Jurkat, Clone E6-1 (cell line): Measurements from ENCODE around the gene SPRED3.

ENCODE experiments used
- DNase-seq: peaks from one replicate; pipeline ENCODE4 v3.0.0-alpha.2; 2011; ENCODE audit warnings: low read depth, low spot score
- H3K4me3 ChIP-seq: 2 replicates; pipeline ENCODE4 v1.5.1; 2011; ENCODE audit warnings: mild to moderate bottlenecking, low read length, control low read depth, moderate library complexity

The SPRED3 gene

GRCh38 chr19:38437295-38437694 lies 48.8 kb downstream of the SPRED3 start:
- no peak overlapping the region for H3K4me3 ChIP-seq
- DNase-seq: no peak

GRCh38 chr19:38437917-38438316 lies 49.4 kb downstream of the SPRED3 start:
- no peak for DNase-seq
- H3K4me3 ChIP-seq: no peak overlapping the region

GRCh38 chr19:38440592-38440991 lies 52.1 kb downstream of the SPRED3 start:
- DNase-seq: no peak

GRCh38 chr19:38441657-38442348 lies 53.3 kb downstream of the SPRED3 start:
- DNase-seq: no peak
- H3K4me3 ChIP-seq: no peak overlapping the region

More at GRCh38 chr19:38440592-38440991, 52.1 kb downstream of the SPRED3 start:
- H3K4me3 ChIP-seq: no peak overlapping the region

- DNase-seq: no peak
- no peak overlapping the region for H3K4me3 ChIP-seq
Observed at GRCh38 chr19:38442736-38443135, 54.2 kb downstream of the SPRED3 start.

GRCh38 chr19:38443458-38443999 lies 55.0 kb downstream of the SPRED3 start:
- H3K4me3 ChIP-seq: no peak overlapping the region
- no peak for DNase-seq

- no peak for DNase-seq
- H3K4me3 ChIP-seq: no peak overlapping the region
Observed at GRCh38 chr19:38444026-38444425, 55.5 kb downstream of the SPRED3 start.

GRCh38 chr19:38445362-38445761 lies 56.9 kb downstream of the SPRED3 start:
- H3K4me3 ChIP-seq: no peak overlapping the region

GRCh38 chr19:38448225-38448624 lies 59.7 kb downstream of the SPRED3 start:
- DNase-seq: no peak
- no peak overlapping the region for H3K4me3 ChIP-seq

More at GRCh38 chr19:38445362-38445761, 56.9 kb downstream of the SPRED3 start:
- DNase-seq: no peak
